GM18907 (cell line): ENCODE data around the gene ARAF.
"Not testable (repeated sequence)": the region's sequence is repeated elsewhere in the genome, so short reads cannot be mapped to it uniquely, and the experiment has no call there.

ENCODE experiments used
- ATAC-seq: cut with Tn5 transposase; IDR thresholded peaks from one replicate; pipeline ENCODE4 v1.9.1; 2021; ENCODE audit warnings: mild to moderate bottlenecking, moderate library complexity; ENCODE audit not compliant: unreplicated experiment

Gene ARAF

DNA sequence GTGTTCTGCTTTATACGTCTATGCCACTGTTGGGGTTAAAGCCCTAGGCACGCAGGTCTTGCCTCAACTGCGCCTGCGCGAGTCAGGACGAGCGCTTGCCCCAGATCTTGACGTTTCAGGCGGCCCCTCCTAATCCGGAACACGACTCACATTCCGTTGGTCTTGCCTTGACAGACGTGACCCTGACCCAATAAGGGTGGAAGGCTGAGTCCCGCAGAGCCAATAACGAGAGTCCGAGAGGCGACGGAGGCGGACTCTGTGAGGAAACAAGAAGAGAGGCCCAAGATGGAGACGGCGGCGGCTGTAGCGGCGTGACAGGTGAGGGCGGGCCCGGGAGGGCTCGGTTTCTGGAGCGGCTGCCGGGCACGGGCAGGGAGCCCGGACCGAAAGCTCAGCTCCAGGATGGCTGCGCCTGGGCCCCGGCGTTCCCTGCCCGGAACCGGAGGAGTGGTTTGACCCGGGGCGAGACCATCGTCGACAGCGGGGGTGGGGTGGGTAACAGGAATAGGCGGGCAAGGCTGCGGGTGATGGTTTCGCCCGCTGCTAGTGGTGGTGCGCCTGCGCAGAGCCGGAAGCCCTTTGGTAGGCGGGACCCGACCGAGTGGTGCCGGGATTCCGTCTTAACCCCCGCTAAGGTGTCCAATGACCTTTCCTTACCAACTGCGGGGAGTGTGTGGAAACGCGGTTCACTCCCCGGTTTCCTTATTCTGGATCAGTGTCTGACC is at the start of gene ARAF:
Gene ARAF, plus strand, starts transcription at position 272 of the 725 bp plus-strand sequence. CDS start 1,763 bp downstream, outside the sequence.
- ATAC-seq: peak; percentile 90

DNA sequence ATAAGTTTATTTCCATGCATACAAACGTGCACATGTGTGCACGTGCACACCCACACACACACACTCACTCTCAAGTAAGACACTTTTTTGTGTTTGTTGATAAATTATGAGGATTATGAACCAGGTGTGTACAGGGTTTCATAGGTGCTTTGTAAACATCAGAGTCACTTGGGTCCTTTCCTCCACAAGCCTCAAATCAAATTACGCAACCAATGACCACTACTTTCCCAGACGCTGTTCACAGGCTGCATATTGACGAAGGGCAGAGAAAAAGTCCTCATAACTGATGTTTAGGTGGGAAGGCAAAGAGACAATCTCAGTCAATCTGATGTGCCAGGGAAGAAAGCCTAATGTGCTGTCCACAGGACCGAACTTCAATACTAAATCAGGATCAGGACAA is 48.6 kb upstream of the ARAF start:
- ATAC-seq: not testable (repeated sequence)

- peak; percentile 61 for ATAC-seq
Observed at GRCh38 chrX:47513034-47513965, 47.7 kb upstream of the ARAF start.

DNA sequence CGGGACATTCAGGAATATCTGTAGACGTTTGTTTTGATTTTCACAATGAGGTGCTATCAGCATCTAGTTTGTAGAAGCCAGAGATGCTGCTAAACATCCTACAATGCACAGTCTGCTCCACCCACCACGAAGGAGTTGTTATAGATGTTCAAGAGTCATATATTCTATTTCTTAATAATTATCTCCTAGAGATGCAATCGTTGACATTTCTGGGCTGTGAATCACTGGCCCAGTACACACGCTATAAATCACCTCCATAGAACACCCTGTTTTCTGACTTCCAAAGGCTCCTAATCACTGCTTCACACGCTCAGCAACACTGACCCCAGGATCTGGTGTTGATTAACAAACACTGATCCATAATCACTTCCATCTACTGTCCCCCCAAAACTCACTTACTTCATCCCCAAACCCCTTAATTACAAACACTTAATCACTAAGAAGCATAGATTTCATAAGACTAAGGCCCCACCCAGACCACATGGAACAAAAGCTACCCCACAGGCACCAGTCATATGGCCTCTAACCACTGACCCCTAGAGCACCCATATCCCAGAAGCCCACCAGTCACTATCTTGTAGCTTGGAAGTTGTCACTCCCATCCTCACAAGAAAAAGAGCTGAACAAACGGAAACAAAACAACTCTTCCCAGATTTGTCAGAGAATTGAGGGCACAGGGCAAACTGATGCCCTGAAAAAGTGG is 46.3 kb upstream of the ARAF start:
- no peak for ATAC-seq

DNA sequence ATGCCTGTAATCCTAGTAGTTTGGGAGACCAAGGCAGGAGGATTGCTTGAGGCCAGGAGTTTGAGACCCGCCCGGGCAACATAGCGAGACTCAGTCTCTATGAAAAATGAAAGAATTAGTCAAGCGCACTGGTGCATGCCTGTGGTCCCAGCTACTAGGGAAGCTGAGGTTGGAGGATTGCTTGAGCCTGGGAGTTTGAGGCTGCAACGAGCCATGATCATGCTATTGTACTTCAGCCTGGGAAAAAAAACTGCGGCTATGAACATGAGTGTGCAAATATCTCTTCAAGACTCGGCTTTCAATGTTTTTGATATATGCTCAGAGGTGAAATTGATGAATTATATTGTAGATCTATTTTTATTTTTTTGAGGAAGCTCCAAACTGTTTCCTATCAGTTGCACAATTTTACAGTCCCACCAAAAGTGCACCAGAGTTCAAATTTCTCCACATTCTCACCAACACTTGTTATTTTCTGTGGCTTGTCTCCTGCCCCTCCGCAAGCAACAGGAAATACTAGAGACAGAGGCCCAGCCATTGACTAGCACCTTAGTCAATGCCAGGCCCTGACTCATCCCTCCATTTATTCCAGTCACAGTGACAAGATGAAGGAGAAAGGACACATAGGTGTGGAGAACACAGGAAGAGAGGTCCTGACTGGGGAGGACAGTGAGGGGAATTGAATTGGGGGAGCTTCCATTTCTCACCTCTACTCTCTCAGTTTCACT is 44.9 kb upstream of the ARAF start:
- ATAC-seq: no peak

DNA sequence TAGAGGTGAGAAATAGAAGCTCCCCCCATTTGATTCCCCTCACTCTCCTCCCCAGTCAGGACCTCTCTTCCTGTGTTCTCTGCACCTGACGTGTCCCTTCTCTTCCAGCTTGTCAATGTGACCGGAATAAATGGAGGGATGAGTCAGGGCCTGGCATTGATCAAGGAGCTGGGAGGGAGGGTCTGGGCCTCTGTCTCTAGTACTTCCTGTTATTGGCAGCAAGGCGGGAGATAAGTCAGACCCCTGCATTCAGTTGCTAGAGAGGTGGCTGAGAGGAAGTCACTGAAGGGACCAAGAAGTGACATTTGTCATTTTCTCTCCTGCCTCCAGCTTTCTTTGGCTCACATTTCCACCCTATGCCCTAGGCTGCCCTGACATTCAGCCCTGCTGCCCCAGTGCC is 42.9 kb upstream of the ARAF start:
- no peak for ATAC-seq

- ATAC-seq: peak; percentile 86
Observed at GRCh38 chrX:47523297-47523696, 37.7 kb upstream of the ARAF start.

DNA sequence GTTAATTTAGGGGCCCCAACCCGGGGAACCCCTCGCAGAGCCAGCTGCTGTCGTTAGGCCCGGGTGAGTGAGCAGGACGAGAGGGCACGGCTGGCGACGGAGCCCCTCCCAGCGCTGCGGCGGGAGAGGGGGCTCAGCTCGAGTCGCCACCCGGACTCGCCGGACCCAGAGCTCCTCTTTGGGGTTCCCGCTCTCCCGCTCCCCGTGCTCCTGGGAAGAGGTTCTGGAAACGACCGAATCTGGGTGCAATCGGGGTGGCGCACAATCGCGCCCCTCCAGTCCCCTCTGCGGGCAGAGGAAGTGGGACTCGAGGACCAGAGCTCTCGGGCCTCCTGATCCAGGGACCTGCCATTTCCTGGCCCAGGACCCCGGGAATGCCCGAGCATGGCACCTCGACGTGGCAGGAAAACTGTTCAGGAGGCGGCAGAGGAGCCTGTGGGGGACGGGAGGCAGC is 37.3 kb upstream of the ARAF start:
- no peak for ATAC-seq

DNA sequence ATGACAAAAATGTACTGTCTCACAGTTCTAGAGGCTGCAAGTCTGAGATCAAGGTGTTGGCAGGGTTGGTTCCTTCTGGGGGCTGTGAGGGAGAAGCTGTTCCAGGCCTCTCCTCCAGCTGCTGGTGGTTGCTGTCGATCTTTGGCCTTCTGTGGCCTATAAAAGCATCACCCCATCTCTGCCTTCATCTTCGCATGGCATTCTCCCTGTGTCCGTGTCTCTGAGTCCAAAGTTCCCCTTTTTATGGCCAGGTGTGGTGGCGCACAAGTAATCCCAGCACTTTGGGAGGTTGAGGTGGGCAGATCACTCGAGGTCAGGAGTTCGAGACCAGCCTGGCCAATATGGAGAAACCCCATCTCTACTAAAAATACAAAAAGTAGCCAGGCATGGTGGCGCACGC is 31.5 kb upstream of the ARAF start:
- no peak for ATAC-seq

- no peak for ATAC-seq
Observed at GRCh38 chrX:47530049-47530448, 31.0 kb upstream of the ARAF start.

- no peak for ATAC-seq
Observed at GRCh38 chrX:47539860-47540259, 21.1 kb upstream of the ARAF start.

DNA sequence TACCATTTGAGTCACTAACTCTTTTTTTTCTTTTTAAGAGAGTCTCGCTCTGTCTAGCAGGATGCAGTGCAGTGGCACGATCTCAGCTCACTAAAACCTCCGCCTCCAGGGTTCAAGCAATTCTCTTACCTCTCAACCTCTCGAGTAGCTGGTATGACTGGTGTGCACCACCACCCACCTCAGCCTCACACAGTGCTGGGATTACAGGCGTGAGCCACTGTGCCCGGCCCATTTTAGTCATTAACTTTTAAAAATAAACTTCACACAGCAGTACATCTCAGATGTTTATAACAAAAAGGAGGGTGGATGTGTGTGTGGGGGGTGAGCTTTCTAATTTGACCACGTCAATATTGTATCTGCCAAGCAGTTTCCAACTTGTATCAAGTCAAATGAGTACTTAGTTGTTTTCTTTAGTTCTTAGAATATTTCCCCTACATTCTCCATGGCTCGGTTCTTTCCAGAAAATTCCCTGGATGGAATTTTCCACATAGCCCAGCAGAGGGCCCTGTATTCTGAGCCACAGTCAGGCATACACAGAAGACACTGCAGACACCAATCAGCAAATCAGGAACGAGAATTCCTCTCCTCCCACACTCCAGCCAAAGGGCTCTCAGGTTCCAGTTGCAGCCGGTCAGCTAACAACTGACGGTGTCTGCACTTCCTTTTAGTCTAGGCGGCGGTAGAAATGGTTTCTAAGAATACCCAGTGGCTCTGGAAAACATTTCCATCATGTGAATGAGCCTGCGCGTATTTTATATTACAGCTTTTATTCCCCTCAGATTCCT is 20.1 kb upstream of the ARAF start:
- no peak for ATAC-seq

DNA sequence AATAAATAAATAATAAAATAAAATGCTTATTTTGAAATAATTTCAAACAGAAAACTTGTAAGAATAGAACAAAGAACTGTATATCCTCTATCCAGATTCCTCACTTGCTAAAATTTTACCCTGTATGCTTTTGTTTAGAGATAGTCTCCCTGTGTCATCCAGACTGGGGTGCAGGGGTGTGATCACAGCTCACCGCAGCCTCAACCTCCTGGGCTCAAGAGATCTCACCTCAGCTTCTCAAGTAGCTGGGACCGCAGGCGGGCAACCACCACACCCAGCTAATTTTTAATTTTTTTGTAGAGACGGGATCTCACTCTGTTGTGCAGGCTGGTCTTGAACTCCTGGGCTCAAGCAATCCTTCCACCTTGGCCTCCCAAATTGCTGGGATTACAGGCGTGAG is 17.5 kb upstream of the ARAF start:
- no peak for ATAC-seq

- peak; percentile 89 for ATAC-seq
Observed at GRCh38 chrX:47556045-47556623, 4.9 kb upstream of the ARAF start.

DNA sequence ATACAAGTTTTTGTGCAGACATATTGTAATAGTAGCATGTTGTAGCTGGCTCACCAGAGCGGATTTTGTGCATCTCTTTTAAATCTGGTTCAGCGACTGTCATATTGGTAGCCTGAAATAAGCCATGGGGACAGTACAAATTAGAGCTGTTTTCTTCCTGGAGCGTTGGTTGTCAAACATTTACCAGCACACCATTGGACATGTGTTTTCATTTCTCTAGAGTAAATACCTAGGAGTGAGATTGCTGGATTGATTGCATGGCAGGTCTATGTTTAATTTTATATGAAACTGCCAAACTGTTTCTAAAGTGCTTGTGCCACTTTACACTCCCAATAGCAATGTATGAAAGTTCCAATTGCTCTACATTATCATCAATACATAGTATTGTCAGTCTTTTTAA is 2.6 kb upstream of the ARAF start:
- ATAC-seq: no peak

GRCh38 chrX:47560179-47560933 is 649 bp upstream of the ARAF start:
- no peak for ATAC-seq

GRCh38 chrX:47561659-47562151 is 700 bp downstream of the ARAF start:
- ATAC-seq: no peak

DNA sequence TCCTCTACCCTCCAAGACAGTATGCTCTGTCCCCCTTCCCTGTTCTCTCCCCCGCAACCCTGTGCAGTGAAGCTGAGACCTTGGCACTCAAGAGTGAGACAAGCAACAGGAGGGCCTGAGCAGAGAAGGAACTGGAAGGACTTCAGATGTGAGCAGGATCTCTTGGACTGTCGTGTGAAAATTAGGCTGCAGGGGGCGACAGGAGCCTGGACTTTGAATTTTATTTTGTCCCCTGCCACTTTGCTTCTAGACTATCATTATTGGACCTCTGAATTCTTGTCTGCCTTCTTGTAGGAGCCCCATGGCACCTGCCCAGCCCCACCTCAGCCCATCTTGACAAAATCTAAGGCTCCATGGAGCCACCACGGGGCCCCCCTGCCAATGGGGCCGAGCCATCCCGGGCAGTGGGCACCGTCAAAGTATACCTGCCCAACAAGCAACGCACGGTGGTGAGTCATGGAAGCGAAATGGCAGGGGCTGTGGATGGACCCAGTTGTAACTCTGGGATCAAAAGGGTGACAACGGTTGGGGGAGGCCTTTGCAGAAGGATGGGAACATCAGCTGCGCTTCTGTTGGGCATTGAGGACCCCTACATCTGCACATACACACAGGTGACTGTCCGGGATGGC is 1.7 kb downstream of the ARAF start:
- ATAC-seq: no peak
